Skeletal muscle cell (primary cell): Measurements from ENCODE around the gene SETD4.

Experiments used
- DNase-seq: peaks from one replicate; pipeline ENCODE4 v3.0.0-alpha.2; 2010; ENCODE audit warnings: low read depth
- H3K4me3 ChIP-seq: 2 replicates; pipeline ENCODE4 v1.5.1; 2011; ENCODE audit warnings: low read depth, mild to moderate bottlenecking, control low read depth, low read length, moderate library complexity

Gene SETD4

GRCh38 chr21:36052860-36053714, 7.2 kb downstream of the SETD4 start:
- DNase-seq, result no peak
- no peak overlapping the region for H3K4me3 ChIP-seq

DNA sequence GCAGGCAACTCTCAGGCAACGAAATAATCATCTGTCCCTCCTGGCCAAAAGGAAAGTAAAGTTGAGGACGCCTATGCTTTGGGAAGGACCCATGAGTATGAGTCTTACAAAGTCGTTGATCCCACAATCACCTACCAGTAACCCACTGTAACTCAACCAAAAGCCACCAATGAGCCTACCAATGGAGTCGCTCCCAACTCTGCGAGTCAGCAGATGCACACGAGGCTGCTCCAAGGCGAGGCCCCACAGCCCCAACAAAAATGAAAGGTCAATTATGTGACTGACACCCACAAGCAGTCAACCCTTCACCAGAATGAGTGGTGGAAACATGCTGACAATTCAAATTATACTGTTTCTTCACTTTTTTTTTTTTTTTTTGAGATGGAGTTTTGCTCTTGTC, 12.0 kb downstream of the SETD4 start:
- no peak for DNase-seq
- H3K4me3 ChIP-seq, result no peak overlapping the region

DNA sequence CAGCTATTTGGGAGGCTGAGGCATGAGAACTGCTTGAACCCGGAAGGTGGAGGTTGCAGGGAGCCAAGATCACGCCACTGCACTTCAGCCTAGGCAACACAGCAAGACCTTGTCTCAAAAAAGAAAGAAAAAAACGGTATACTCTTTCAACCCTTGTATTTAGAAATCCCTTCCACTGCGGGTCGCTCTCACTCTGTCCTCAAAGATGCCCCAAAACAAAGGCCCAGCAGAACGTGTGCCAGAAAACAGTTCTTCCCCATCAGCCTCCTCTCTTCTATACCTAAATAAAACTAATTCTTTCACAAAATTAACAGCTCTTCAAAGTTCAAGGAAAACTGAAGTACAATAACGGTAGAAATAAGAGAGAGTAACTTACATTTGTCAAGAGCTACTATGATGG, 13.2 kb downstream of the SETD4 start:
- no peak overlapping the region for H3K4me3 ChIP-seq
- DNase-seq, result no peak

- DNase-seq, result no peak
- no peak overlapping the region for H3K4me3 ChIP-seq
These were observed 14.3 kb downstream of the SETD4 start for GRCh38 chr21:36045993-36046392.

DNA sequence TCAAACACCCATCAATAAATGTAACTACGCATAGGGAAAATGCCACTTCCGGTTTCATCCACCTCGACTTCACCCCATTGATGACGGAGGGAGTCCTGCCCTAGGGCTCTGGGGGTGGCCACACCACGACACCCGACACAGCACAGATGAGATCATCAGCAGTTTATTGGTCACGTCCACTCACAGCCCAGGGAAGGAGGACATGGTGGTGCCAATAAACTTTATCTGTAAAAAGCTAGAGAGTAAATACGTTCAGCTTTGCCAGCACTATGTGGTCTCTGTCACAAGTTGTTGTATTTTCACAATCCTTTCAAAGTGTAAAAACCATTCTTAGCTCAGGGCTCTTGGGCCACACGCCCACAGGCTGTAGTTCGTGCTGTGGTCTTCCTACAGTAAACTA, 16.3 kb downstream of the SETD4 start:
- no peak overlapping the region for H3K4me3 ChIP-seq
- no peak for DNase-seq

DNA sequence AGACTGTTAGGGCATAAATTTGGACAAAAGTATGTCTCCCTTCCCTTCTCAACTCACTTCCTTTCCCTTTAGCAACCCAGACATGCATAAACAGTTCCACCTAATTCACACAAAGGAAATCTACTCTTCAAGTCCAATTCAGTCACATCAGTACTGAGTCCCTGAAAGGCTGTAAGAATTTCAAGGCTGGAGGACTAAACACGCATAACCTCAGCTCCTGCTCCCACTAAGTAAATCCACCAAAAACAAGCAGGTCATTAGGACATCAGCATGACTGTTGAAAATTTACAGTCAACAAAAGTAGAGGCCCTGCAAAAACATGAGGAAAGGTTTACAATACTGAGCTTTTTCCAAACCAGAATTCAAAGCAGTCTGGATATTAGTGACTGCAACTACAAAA, 18.4 kb downstream of the SETD4 start:
- no peak for DNase-seq
- H3K4me3 ChIP-seq, result no peak overlapping the region

- H3K4me3 ChIP-seq, result no peak overlapping the region
- no peak for DNase-seq
These were observed 19.9 kb downstream of the SETD4 start for GRCh38 chr21:36040389-36040788.

DNA sequence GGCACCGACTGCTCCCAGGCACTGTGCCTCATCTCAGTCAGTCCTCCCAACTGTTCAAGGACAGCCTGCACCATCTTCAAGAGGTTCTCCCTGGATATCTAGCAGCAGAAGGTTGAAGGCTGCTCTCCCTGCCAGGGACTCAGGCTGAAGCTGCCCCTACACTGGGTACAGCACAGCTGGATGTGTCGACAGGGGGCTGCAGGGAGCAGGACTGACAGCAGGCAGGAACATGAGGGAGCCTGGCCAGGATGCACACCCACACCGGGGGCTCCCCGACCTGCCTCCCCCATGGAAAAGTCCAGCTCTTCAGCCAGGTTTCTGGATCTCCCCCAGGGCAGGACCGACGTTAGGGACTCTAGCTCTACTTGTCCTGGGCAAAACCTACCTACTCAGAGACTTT, 20.5 kb downstream of the SETD4 start:
- H3K4me3 ChIP-seq, result no peak overlapping the region
- DNase-seq, result no peak

GRCh38 chr21:36038701-36039497, 21.4 kb downstream of the SETD4 start:
- no peak for DNase-seq

DNA sequence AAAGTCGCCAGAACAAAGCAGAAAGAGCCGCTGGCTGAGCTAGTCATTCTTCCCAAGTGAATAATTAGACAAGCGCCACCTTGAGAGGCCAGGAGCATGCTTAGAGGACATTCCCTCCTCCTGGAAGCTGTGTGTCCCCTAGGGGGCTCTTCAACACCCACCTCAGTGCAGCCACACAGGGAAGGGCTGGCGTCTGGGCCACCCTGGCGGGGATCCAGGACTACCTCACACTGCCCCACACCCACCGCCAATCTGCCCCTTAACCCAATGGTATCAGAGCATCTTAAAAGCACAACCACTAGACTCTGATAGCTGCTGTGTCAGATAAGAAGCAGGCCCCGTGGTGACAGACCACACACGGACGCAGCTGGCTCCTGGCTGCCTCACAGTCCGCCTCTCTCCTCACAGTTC, 24.9 kb downstream of the SETD4 start:
- no peak for DNase-seq
- H3K4me3 ChIP-seq, result no peak overlapping the region

More at GRCh38 chr21:36038701-36039497, 21.4 kb downstream of the SETD4 start:
- H3K4me3 ChIP-seq, result no peak overlapping the region

- no peak overlapping the region for H3K4me3 ChIP-seq
- no peak for DNase-seq
These were observed 26.0 kb downstream of the SETD4 start for GRCh38 chr21:36034211-36034913.

- DNase-seq, result no peak
- no peak overlapping the region for H3K4me3 ChIP-seq
These were observed 27.5 kb downstream of the SETD4 start for GRCh38 chr21:36032647-36033406.

- DNase-seq, result no peak
- H3K4me3 ChIP-seq, result no peak overlapping the region
These were observed 29.6 kb downstream of the SETD4 start for GRCh38 chr21:36030581-36031189.

- H3K4me3 ChIP-seq, result no peak overlapping the region
- no peak for DNase-seq
These were observed 31.0 kb downstream of the SETD4 start for GRCh38 chr21:36029309-36029708.

DNA sequence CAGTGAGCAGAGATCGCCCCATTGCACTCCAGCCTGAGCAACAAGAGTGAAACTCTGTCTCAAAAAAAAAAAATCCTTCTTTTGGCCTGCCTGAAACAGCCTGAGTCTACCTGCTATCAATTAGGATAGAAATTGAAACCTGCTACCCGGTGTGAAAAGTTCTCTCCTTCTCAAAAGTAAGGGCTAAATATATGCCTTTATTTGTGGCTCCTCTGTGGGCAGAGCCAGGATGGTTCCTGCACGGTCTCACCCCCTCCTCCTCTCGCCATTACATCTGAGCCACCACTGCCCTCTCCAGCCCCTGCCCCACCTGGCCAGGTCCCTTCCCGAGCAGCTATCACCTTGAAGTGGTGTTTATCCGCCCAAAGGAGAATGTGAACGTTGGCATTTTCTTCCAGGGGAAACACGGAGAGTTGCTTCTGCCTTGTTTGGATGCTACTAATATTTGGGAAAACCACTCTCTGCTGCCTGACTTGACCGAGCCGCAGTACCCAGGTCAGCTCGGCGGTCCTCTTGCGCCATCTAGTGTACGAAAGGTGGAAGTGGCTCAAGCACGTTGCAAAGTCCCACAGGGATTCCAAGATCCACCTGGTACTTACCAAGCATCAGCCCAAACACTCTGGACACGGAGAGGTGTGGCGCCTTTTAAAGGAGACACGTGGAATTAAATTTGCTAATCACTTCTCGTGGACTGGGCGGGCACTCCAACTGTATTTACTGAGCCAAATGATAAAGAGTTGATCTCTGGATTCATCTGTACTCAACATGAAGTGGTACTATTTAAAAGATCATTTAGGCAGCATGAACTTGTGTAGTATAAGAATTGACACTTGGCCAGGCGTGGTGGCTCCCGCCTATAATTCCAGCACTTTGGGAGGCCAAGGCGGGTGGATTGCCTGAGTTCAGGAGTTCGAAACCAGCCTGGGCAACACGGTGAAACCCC, 31.9 kb downstream of the SETD4 start:
- H3K4me3 ChIP-seq, result no peak overlapping the region
- DNase-seq, result no peak

GRCh38 chr21:36027347-36027746, 33.0 kb downstream of the SETD4 start:
- no peak overlapping the region for H3K4me3 ChIP-seq
- DNase-seq, result no peak

DNA sequence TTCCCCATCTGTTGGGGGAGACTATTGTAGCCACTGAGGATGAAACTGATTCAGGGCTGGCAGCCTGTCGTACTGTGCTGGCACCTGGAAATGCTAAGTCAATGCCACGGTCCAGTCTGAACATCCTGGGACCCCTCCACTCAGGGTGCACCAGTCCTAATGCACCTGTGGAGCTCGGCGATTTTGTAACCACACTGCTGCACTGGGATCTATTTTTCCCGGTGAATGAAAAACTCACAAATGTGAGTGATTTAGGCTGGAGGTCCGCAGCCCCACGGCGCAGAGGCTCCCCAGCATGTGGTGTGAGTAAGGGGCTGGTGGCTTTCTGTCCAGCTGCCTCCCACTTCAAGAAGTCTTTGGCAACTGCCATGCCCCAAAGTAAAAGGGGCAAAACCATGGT, 35.5 kb downstream of the SETD4 start:
- H3K4me3 ChIP-seq, result no peak overlapping the region
- DNase-seq, result no peak

- no peak overlapping the region for H3K4me3 ChIP-seq
- no peak for DNase-seq
These were observed 37.2 kb downstream of the SETD4 start for GRCh38 chr21:36023092-36023480.
